ES-I3 (cell line): ENCODE results near the gene TIGAR.

ENCODE experiments used
- H3K36me3 ChIP-seq: 2 replicates; pipeline ENCODE4 v1.6.1; 2013; ENCODE audit warnings: mild to moderate bottlenecking, low read length, control low read depth, moderate library complexity; ENCODE audit not compliant: insufficient read depth
- H3K4me1 ChIP-seq: 2 replicates; pipeline ENCODE4 v1.6.1; 2013; ENCODE audit warnings: mild to moderate bottlenecking, control low read depth, low read length; ENCODE audit not compliant: insufficient read depth
- H3K9ac ChIP-seq: 2 replicates; pipeline ENCODE4 v1.6.1; 2013; ENCODE audit warnings: low read depth, mild to moderate bottlenecking, low read length, moderate library complexity
- H3K9me3 ChIP-seq: 2 replicates; pipeline ENCODE4 v1.6.1; 2013; ENCODE audit warnings: mild to moderate bottlenecking, low read length, moderate library complexity; ENCODE audit not compliant: control insufficient read depth, insufficient read depth

The TIGAR gene

GRCh38 chr12:4320853-4321701, at the start of gene TIGAR:
Gene TIGAR (plus strand): TSS chr12:4321213. CDS start chr12:4321272, 59 bp downstream.
- no peaks in the 10 kb centered on the region for H3K36me3 ChIP-seq
- no peaks in the 10 kb centered on the region for H3K9me3 ChIP-seq
- H3K9ac ChIP-seq, result peak within 1 kb of the TSS; percentile 89
- H3K4me1 ChIP-seq, result no peaks in the 10 kb centered on the region

GRCh38 chr12:4271717-4272423, 49.1 kb upstream of the TIGAR start:
- peaks cover 8% of the 10 kb centered on the region for H3K36me3 ChIP-seq
- H3K4me1 ChIP-seq, result no peaks in the 10 kb centered on the region; the same call in 1 of the 2 replicates
- H3K9ac ChIP-seq, result peak overlapping the region; percentile 98
- H3K9me3 ChIP-seq, result no peaks in the 10 kb centered on the region

- H3K4me1 ChIP-seq, result peaks cover 7% of the 10 kb centered on the region
- H3K9ac ChIP-seq, result peak overlapping the region; percentile 98
Observed at GRCh38 chr12:4272424-4273272, 48.4 kb upstream of the TIGAR start.

GRCh38 chr12:4273273-4273651, 47.8 kb upstream of the TIGAR start:
- peaks cover 13% of the 10 kb centered on the region for H3K4me1 ChIP-seq
- H3K36me3 ChIP-seq, result peaks cover 20% of the 10 kb centered on the region
- no peaks in the 10 kb centered on the region for H3K9me3 ChIP-seq
- peak overlapping the region; percentile 98 for H3K9ac ChIP-seq

More at GRCh38 chr12:4272424-4273272, 48.4 kb upstream of the TIGAR start:
- H3K9me3 ChIP-seq, result no peaks in the 10 kb centered on the region
- H3K36me3 ChIP-seq, result peaks cover 14% of the 10 kb centered on the region

GRCh38 chr12:4273652-4274395, 47.2 kb upstream of the TIGAR start, which contains the start of gene CCND2:
Gene CCND2 (plus strand): TSS chr12:4273762. CDS start chr12:4274041, 279 bp downstream.
- peak within 1 kb of the TSS; percentile 98 for H3K9ac ChIP-seq
- H3K4me1 ChIP-seq, result peaks cover 15% of the 10 kb centered on the region

GRCh38 chr12:4274396-4275015, 46.5 kb upstream of the TIGAR start:
- no peaks in the 10 kb centered on the region for H3K9me3 ChIP-seq
- peak overlapping the region; percentile 98 for H3K9ac ChIP-seq
- H3K4me1 ChIP-seq, result peaks cover 15% of the 10 kb centered on the region
- H3K36me3 ChIP-seq, result peaks cover 32% of the 10 kb centered on the region

More at GRCh38 chr12:4273652-4274395, 47.2 kb upstream of the TIGAR start, which contains the start of gene CCND2:
- Histone ChIP-seq H3K9me3 (no peaks in the 10 kb centered on the region), H3K36me3 (peaks cover 25% of the 10 kb centered on the region)

GRCh38 chr12:4275016-4275869, 45.8 kb upstream of the TIGAR start:
- peaks cover 38% of the 10 kb centered on the region for H3K36me3 ChIP-seq
- peaks cover 15% of the 10 kb centered on the region for H3K4me1 ChIP-seq
- H3K9me3 ChIP-seq, result no peaks in the 10 kb centered on the region
- H3K9ac ChIP-seq, result peak overlapping the region; percentile 98

- H3K9me3 ChIP-seq, result no peaks in the 10 kb centered on the region
- peak overlapping the region; percentile 98 for H3K9ac ChIP-seq
- H3K36me3 ChIP-seq, result peaks cover 44% of the 10 kb centered on the region
- H3K4me1 ChIP-seq, result peaks cover 15% of the 10 kb centered on the region
Observed at GRCh38 chr12:4275870-4276301, 45.1 kb upstream of the TIGAR start.

- H3K9ac ChIP-seq, result peak overlapping the region; percentile 98; the same call in 1 of the 2 replicates
- peaks cover 15% of the 10 kb centered on the region for H3K4me1 ChIP-seq
- no peaks in the 10 kb centered on the region for H3K9me3 ChIP-seq
- H3K36me3 ChIP-seq, result peaks cover 50% of the 10 kb centered on the region
Observed at GRCh38 chr12:4276524-4277204, 44.3 kb upstream of the TIGAR start.

- H3K9ac ChIP-seq, result no peak overlapping the region
- H3K4me1 ChIP-seq, result peaks cover 15% of the 10 kb centered on the region
- peaks cover 53% of the 10 kb centered on the region for H3K36me3 ChIP-seq
- H3K9me3 ChIP-seq, result no peaks in the 10 kb centered on the region
Observed at GRCh38 chr12:4277205-4277543, 43.8 kb upstream of the TIGAR start.

- Histone ChIP-seq H3K9me3 (no peaks in the 10 kb centered on the region), H3K36me3 (peaks cover 54% of the 10 kb centered on the region), H3K4me1 (peaks cover 15% of the 10 kb centered on the region), H3K9ac (no peak overlapping the region)
Observed at GRCh38 chr12:4277857-4278256, 43.2 kb upstream of the TIGAR start.
